IMR-90 (cell line): Measurements from ENCODE around the gene TLK2. TPM values are rescaled to one million over a fixed set of nuclear protein-coding genes. Genes with fewer than 3 reads are reported as not detected.
"Not testable (repeated sequence)": the region's sequence is repeated elsewhere in the genome, so short reads cannot be mapped to it uniquely, and the experiment has no call there.

ENCODE experiments used
- ATAC-seq: fragments of 200-7000 bp; cut with Tn5 transposase; 2 replicates; pipeline ENCODE4 v1.9.1; 2020; ENCODE audit warnings: low read depth, mild to moderate bottlenecking, moderate library complexity
- BruUV-seq: library from RNA; stranded (reverse); fragments of 400-500 nt; replicated peaks from 2 replicates; lab custom pipeline; 2021; lab: Mats Ljungman, UMichigan
- CTCF ChIA-PET: fragments of 300-600 bp; formaldehyde crosslinking; extraction: SDS; loops from one replicate; lab custom pipeline; 2021; ENCODE audit warnings: antibody characterized with exemption; lab: Yijun Ruan, JAX
- POLR2A ChIA-PET: fragments of 300-600 bp; sonication (Branson Sonifier 250); formaldehyde crosslinking; loops from one replicate; lab custom pipeline; 2022; ENCODE audit warnings: antibody characterized with exemption; ENCODE audit not compliant: unreplicated experiment; lab: Charles Lee
- DNase-seq: peaks from one replicate; pipeline ENCODE4 v3.0.0; 2013
- H2AFZ ChIP-seq: replicated peaks from 2 replicates; pipeline ENCODE3; 2013; ENCODE audit warnings: low read length, mild to moderate bottlenecking; ENCODE audit not compliant: poor library complexity
- H2AK5ac ChIP-seq: 2 replicates; pipeline ENCODE4 v1.6.1; 2013; ENCODE audit warnings: low read depth, low read length, inconsistent platforms
- H2AK9ac ChIP-seq: replicated peaks from 2 replicates; pipeline ENCODE3; 2013; ENCODE audit warnings: mild to moderate bottlenecking, low read depth, low read length, moderate library complexity; ENCODE audit not compliant: poor library complexity
- H2BK120ac ChIP-seq: 2 replicates; pipeline ENCODE4 v1.6.1; 2013; ENCODE audit warnings: low read depth, low read length, inconsistent platforms
- H2BK15ac ChIP-seq: 3 replicates; pipeline ENCODE4 v1.6.1; 2013; ENCODE audit warnings: low read depth, low read length, inconsistent platforms
- H2BK20ac ChIP-seq: 2 replicates; pipeline ENCODE4 v1.6.1; 2013; ENCODE audit warnings: low read depth, mild to moderate bottlenecking, inconsistent platforms, low read length, moderate library complexity
- H2BK5ac ChIP-seq: 2 replicates; pipeline ENCODE4 v1.6.1; 2013; ENCODE audit warnings: mild to moderate bottlenecking, low read depth, low read length, inconsistent platforms; ENCODE audit not compliant: poor library complexity, severe bottlenecking
- H3K14ac ChIP-seq: replicated peaks from 2 replicates; pipeline ENCODE4 v1.6.1; 2013; ENCODE audit warnings: low read depth, low read length, inconsistent platforms
- H3K18ac ChIP-seq: 2 replicates; pipeline ENCODE4 v1.6.1; 2013; ENCODE audit warnings: low read depth, low read length, control low read depth
- H3K23ac ChIP-seq: 2 replicates; pipeline ENCODE4 v1.6.1; 2013; ENCODE audit warnings: low read depth, low read length, inconsistent platforms
- H3K27ac ChIP-seq: 2 replicates; pipeline ENCODE4 v1.5.1; 2013; ENCODE audit warnings: mild to moderate bottlenecking, control low read depth, low read length; ENCODE audit not compliant: insufficient read depth
- H3K27me3 ChIP-seq: 2 replicates; pipeline ENCODE4 v1.6.1; 2013; ENCODE audit warnings: low read length; ENCODE audit not compliant: control insufficient read depth, insufficient read depth
- H3K36me3 ChIP-seq: 2 replicates; pipeline ENCODE4 v1.6.1; 2013; ENCODE audit warnings: low read length, mixed read lengths; ENCODE audit not compliant: control insufficient read depth, insufficient read depth
- H3K4ac ChIP-seq: 2 replicates; pipeline ENCODE4 v1.6.1; 2013; ENCODE audit warnings: low read depth, low read length, inconsistent platforms
- H3K4me1 ChIP-seq: 2 replicates; pipeline ENCODE4 v1.6.1; 2013; ENCODE audit warnings: low read length, mixed read lengths; ENCODE audit not compliant: control insufficient read depth, insufficient read depth
- H3K4me2 ChIP-seq: 2 replicates; pipeline ENCODE4 v1.6.1; 2013; ENCODE audit warnings: low read depth, mild to moderate bottlenecking, control low read depth, low read length, moderate library complexity
- H3K4me3 ChIP-seq: 2 replicates; pipeline ENCODE4 v1.5.1; 2013; ENCODE audit warnings: low read depth, mild to moderate bottlenecking, control low read depth, low read length, moderate library complexity; ENCODE audit not compliant: insufficient read depth
- H3K56ac ChIP-seq: 2 replicates; pipeline ENCODE4 v1.6.1; 2013; ENCODE audit warnings: low read length, inconsistent platforms; ENCODE audit not compliant: insufficient read depth; ENCODE audit errors: extremely low read depth
- H3K79me1 ChIP-seq, 2 experiments: 2 replicates each; pipeline ENCODE4 v1.6.1; 2013; ENCODE audit warnings: low read length in 2 of 2, inconsistent platforms in 1 of 2, low read depth in 1 of 2
- H3K9ac ChIP-seq: 2 replicates; pipeline ENCODE4 v1.6.1; 2013; ENCODE audit warnings: low read depth, low read length, control low read depth
- H3K9me1 ChIP-seq: 2 replicates; pipeline ENCODE4 v1.6.1; 2013; ENCODE audit warnings: low read length, inconsistent platforms; ENCODE audit not compliant: insufficient read depth
- H3K9me3 ChIP-seq: 2 replicates; pipeline ENCODE4 v1.6.1; 2013; ENCODE audit warnings: low read length; ENCODE audit not compliant: control insufficient read depth, insufficient read depth
- H4K20me1 ChIP-seq: 2 replicates; pipeline ENCODE4 v1.6.1; 2013; ENCODE audit warnings: low read length, inconsistent platforms; ENCODE audit not compliant: insufficient read depth
- H4K5ac ChIP-seq: 2 replicates; pipeline ENCODE4 v1.6.1; 2013; ENCODE audit warnings: mild to moderate bottlenecking, low read depth, low read length, control low read depth
- H4K8ac ChIP-seq, 2 experiments: 2 replicates each; pipeline ENCODE4 v1.6.1; 2013; ENCODE audit warnings: low read depth in 2 of 2, low read length in 2 of 2, control low read depth in 1 of 2, inconsistent platforms in 1 of 2
- H4K91ac ChIP-seq: 2 replicates; pipeline ENCODE4 v1.6.1; 2013; ENCODE audit warnings: low read depth, low read length, inconsistent platforms; ENCODE audit not compliant: insufficient read depth
- WGBS, 2 experiments: methylation state at CpG; one replicate each; pipeline versions ENCODE4 v1.1.5 to v1.1.7; 2013; ENCODE audit warnings: missing lambda C conversion rate in 2 of 2; ENCODE audit not compliant: insufficient read length in 1 of 2; ENCODE audit errors: extremely low coverage in 2 of 2; 5-methylcytosine and 5-hydroxymethylcytosine counted together
- dilution Hi-C: fragments of 300-500 bp; cut with HindIII; formaldehyde crosslinking; loops from one replicate; pipeline ENCODE4 v1.14.3; 2018; ENCODE audit warnings: low sequenced_read_pairs; ENCODE audit not compliant: unreplicated experiment
- in situ Hi-C: fragments of 300-500 bp; cut with MboI; formaldehyde crosslinking; loops from 3 replicates; pipeline ENCODE4 v1.14.3; 2019; ENCODE audit warnings: low sequenced_read_pairs, inconsistent platforms, mixed read lengths
- intact Hi-C: fragments of 100-400 bp; cut with micrococcal nuclease; formaldehyde crosslinking; loops from 2 replicates; pipeline ENCODE4 v1.10.0; 2022
- polyA plus RNA-seq, 3 experiments: library from polyadenylated mRNA; depleted of rRNA; stranded (reverse); fragments of >200 nt; gene quantifications; 2 replicates each; pipeline ENCODE4 v1.2.3, GENCODE V29; 2012; ENCODE audit warnings: low replicate concordance in 1 of 3
- total RNA-seq: library from RNA; depleted of rRNA; stranded (reverse); fragments of >200 nt; gene quantifications from 2 replicates; pipeline ENCODE4 v1.2.3, GENCODE V29; 2012

TLK2 gene
- total and polyA plus RNA-seq, 2 of the 4 experiments (the other 2 are of a cell fraction): 35.7 to 39.4 TPM

DNA sequence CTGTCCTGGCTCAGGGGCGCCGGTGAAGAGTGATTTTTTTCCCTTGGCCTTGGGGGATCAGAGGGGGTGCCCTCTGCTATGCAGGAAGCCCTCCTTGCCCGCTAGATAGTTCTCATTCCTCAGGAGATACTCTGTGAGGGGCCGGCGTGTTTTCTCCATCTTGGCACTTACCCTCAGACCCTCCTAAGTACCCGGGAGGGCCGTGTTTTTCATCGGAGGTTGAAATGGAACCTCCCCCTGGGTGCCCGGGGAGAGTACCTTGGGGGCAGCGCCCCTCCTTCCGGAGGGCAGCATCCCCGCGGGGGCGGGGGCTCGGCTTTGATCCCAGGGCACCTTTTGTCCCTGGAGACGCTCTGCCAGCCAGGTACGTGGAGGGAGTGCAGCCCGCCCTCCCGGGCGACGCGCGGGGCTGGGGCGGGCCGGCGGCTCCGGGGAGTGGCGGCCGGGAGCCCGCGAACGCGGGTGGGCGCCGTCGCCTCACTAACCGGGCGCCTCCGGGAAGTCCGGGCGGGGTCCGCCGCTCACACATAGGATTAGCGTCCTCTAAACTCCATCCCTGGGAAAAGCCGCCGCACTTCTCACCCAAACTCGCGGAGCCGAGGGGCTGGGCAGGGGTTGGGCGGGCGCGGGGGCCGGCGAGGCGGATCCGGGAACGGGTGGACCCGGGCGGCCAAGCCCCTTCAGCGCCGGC lies 762 bp upstream of the TLK2 start:
- H3K27ac ChIP-seq: peak overlapping the region; percentile 30
- H3K36me3 ChIP-seq, H2BK15ac ChIP-seq, H2BK120ac ChIP-seq, H4K91ac ChIP-seq, H3K27me3 ChIP-seq, dilution Hi-C loops, H3K9me3 ChIP-seq, H2AFZ ChIP-seq, intact Hi-C loops, POLR2A ChIA-PET, DNase-seq, H2AK9ac ChIP-seq, CTCF ChIA-PET, BruUV-seq, H2BK5ac ChIP-seq, H3K18ac ChIP-seq, H3K4me1 ChIP-seq, H3K9me1 ChIP-seq, H2BK20ac ChIP-seq, H4K20me1 ChIP-seq, in situ Hi-C loops: not testable (repeated sequence)
- peak overlapping the region; percentile 71 for H3K14ac ChIP-seq
- peak overlapping the region in 1 of 2 experiments; percentile 72; a peak in 1 of 4 replicates for H4K8ac ChIP-seq
- peaks cover 10 to 21% of the 10 kb centered on the region in 2 experiments for H3K79me1 ChIP-seq
- peak overlapping the region; percentile 90 for H3K4me2 ChIP-seq
- peak overlapping the region; percentile 56; the same call in 1 of the 2 replicates for H3K4ac ChIP-seq
- peak overlapping the region; percentile 17; the same call in 1 of the 2 replicates for H3K56ac ChIP-seq
- ATAC-seq: peak; percentile 0
- 2% methylated on average over 17 of the region's 61 CpGs; no CpG with 5 or more reads in 1 of the 2 experiments for WGBS, 2 experiments
- H4K5ac ChIP-seq: 0 out of 2 replicates have a peak overlapping the region, but pooled peaks have one; percentile 8
- peak overlapping the region; percentile 82 for H3K23ac ChIP-seq
- H2AK5ac ChIP-seq: peak overlapping the region; percentile 73; the same call in 1 of the 2 replicates
- H3K9ac ChIP-seq: peak overlapping the region; percentile 62
- H3K4me3 ChIP-seq: peak overlapping the region; percentile 79

- H4K8ac ChIP-seq, H3K4ac ChIP-seq, H4K20me1 ChIP-seq, H2BK15ac ChIP-seq, CTCF ChIA-PET, H3K9me1 ChIP-seq, H3K27me3 ChIP-seq, in situ Hi-C loops, H3K4me1 ChIP-seq, H3K36me3 ChIP-seq, H3K18ac ChIP-seq, H3K9me3 ChIP-seq, H4K91ac ChIP-seq, intact Hi-C loops, H3K4me2 ChIP-seq, POLR2A ChIA-PET, H3K23ac ChIP-seq, H2BK20ac ChIP-seq, DNase-seq, dilution Hi-C loops, BruUV-seq, H3K14ac ChIP-seq, H3K56ac ChIP-seq, H2BK120ac ChIP-seq, H2AK5ac ChIP-seq: not testable (repeated sequence)
- ATAC-seq: peak; percentile 22
- 0% methylated on average over 10 of the region's 84 CpGs; no CpG with 5 or more reads in 1 of the 2 experiments for WGBS, 2 experiments
- H4K5ac ChIP-seq: peak overlapping the region; percentile 63
- peaks cover 10 to 21% of the 10 kb centered on the region in 2 experiments for H3K79me1 ChIP-seq
- H2AK9ac ChIP-seq: peak overlapping the region; percentile 81
- peak overlapping the region; percentile 95 for H3K9ac ChIP-seq
- peak overlapping the region; percentile 49 for H2BK5ac ChIP-seq
- H3K4me3 ChIP-seq: peak overlapping the region; percentile 89
- peak overlapping the region; percentile 49 for H2AFZ ChIP-seq
- peak overlapping the region; percentile 81 for H3K27ac ChIP-seq
Observed at GRCh38 chr17:62478880-62479638, 434 bp downstream of the TLK2 start.
